Skeletal muscle tissue (tissue), 4 donors: ENCODE measurements around the gene CREBBP. TPM values are rescaled to one million over a fixed set of nuclear protein-coding genes. Genes with fewer than 3 reads are reported as not detected.

Experiments used
- H3K27ac ChIP-seq: one replicate; pipeline ENCODE4 v1.7.0; 2013; ENCODE audit warnings: mild to moderate bottlenecking, low read depth, low read length, inconsistent platforms
- H3K27me3 ChIP-seq, 3 donors: one replicate each; pipeline ENCODE4 v1.7.0; 2013; ENCODE audit warnings: low read length in 3 of 3; ENCODE audit not compliant: control insufficient read depth in 3 of 3, insufficient read depth in 3 of 3
- H3K36me3 ChIP-seq, 3 donors: one replicate each; pipeline ENCODE4 v1.7.0; 2013; ENCODE audit warnings: low read length in 3 of 3; ENCODE audit not compliant: control insufficient read depth in 3 of 3, insufficient read depth in 3 of 3
- H3K4me1 ChIP-seq, 3 donors: one replicate each; pipeline ENCODE4 v1.7.0; 2013; ENCODE audit warnings: low read length in 3 of 3, mild to moderate bottlenecking in 3 of 3; ENCODE audit not compliant: control insufficient read depth in 3 of 3, insufficient read depth in 3 of 3
- H3K4me3 ChIP-seq, 3 donors: one replicate each; pipeline ENCODE4 v1.7.0; 2013; ENCODE audit warnings: low read length in 3 of 3
- H3K9ac ChIP-seq, 3 donors: one replicate each; pipeline ENCODE4 v1.7.0; 2013; ENCODE audit warnings: low read length in 3 of 3, mild to moderate bottlenecking in 3 of 3, moderate library complexity in 2 of 3, low read depth in 1 of 3
- H3K9me3 ChIP-seq, 3 donors: one replicate each; pipeline ENCODE4 v1.7.0; 2013; ENCODE audit warnings: low read length in 3 of 3; ENCODE audit not compliant: control insufficient read depth in 3 of 3
- total RNA-seq: library from RNA; depleted of rRNA; stranded (reverse); fragments of >200 nt; gene quantifications from one replicate; pipeline ENCODE4 v1.2.3, GENCODE V29; 2014
- donor health status: Osteomylitis.

Gene CREBBP
- total RNA-seq, 1 donor from 2014 or later = 49.6 TPM

DNA sequence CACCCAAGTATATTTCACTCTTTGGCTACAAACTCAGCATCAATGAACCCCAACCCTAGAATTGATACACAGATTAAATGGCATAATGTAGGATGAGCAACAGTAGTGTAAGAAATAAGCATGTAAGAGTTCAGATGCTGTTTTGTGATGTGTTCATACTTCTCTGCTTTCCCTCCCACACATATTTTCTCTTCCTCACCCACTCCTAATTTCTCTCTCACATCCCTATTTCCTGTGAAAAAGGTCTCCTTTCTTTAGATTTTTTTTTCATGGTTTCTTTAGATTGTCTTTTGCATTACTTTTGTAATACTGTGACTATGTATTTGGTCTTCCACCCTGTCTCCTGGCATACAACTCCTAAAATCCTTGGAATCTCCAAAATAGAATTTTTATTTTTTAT, 21.7 kb downstream of the CREBBP start:
- Histone ChIP-seq H3K36me3 (no peaks in the 10 kb centered on the region), H3K27me3 (no peaks in the 10 kb centered on the region), H3K9me3 (no peaks in the 10 kb centered on the region), H3K27ac (no peak overlapping the region), H3K9ac (no peak overlapping the region), H3K4me3 (no peak overlapping the region), H3K4me1 (peaks cover 63 to 75% (median 64%) of the 10 kb centered on the region in 3 donors)

DNA sequence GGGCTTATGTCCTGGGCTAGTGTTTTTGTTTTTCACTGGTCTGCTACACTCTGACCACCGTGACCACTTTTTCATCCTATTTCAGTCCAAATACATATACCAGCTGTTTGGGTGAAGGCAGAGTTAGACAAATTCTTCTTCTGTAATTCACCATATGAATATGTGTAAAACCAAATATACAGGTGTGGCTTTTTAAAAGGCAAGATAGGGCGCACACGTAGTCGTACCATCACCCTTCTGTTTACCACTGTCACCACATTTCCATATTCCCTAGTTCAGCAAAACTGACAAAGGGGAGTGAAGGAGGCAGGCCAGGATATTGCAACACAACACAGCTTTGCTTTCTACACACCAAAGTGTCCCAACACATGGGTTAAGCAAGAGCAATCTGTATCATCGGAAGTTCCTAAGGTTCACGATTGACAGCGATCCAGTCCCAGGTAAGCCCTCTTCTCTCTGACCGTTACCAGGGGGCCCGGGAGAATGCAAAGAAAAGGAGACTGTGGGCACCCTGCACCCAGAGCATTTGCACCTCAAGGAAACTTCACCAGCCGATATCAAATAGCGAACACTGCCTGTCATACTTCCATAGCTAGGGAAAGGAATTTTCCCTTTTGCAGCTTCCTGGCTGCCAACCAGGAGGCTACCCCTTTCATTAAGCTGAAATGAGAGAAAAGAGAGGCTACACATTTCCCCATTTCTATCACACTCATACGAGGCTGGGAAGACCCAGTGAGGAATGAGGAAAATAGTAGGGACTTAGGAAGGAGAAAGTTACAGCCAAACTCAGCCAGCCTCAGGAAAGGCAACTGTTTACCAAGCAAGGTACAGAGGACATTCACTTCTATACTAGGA, 23.1 kb downstream of the CREBBP start:
- H3K27ac ChIP-seq = peak overlapping the region; percentile 20
- H3K36me3 ChIP-seq = no peaks in the 10 kb centered on the region
- no peaks in the 10 kb centered on the region for H3K9me3 ChIP-seq
- peaks cover 54 to 64% (median 59%) of the 10 kb centered on the region in 3 donors for H3K4me1 ChIP-seq
- peak overlapping the region in 2 of 3 donors; percentile 35 to 52 for H3K9ac ChIP-seq
- H3K27me3 ChIP-seq = no peaks in the 10 kb centered on the region
- peak overlapping the region in 2 of 3 donors; percentile 3 to 29 for H3K4me3 ChIP-seq

DNA sequence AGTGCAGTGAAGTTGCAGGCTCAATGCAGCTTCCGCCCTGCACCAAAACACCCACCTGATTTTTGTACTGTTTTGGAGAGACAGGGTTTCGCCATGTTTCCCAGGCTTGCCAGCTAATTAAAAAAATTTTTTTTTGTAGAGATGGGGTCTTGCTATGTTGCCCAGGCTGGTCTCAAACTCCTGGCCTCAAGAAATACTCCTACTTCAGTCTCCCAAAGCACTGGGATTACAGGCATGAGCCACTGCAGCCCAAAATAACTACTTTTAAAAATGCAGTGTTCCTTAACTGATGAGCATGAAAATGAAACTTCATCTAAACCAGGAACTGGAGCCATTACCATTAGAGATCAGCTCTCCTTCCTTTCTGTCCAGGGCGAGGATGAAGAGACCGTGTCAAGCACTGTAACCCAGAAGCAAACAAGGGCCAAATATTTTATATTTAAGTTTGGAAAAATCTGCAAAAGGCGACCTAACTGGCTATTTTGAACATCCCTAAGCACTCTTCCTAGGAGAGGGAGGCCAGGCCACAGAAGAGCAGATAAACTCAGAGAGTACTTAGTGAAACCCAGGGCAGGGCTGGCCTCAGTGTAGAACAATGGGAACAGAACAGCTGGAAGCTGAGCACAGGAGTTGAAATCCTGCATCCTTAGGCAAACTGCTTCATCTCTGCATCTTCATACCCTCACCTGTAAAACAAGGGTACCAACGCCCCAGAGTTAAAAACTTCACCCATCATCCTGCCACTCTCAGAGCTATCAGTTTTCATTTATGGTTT, 24.0 kb downstream of the CREBBP start:
- H3K27ac ChIP-seq = peak overlapping the region; percentile 11

DNA sequence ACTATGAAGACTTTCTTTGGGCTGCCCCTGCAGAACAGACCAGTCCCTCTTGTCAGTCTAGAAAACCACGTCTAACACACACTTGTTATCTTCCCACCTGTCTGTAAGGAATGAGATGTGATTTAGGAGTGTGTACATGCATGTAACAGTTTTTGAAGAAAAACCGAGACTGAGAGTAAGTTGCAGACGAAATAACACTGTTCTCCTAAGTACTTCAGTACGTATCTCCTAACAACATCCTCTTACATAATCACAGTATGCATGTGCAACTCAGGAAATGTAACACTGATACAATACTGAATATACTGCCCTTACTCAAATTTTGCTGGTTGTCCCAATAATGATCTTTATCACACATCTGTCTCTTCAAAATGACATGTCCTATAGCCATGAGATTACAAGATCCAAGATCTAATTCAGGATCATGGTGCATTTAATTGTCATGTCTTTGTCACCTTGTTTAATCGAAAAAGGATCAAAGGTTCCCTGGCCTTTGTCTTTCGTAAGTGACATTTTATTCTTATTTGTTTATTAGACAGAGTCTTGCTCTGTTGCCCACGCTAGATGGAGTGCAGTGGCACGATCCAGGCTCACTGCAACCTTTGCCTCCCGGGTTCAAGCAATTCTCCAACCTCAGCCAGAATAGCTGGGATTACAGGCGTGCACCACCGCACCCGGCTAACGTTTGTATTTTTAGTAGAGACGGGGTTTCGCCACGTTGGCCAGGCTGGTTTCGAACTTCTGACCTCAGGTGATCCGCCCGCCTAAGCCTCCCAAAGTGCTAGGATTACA, 25.6 kb downstream of the CREBBP start:
- H3K9ac ChIP-seq = no peak overlapping the region
- no peaks in the 10 kb centered on the region for H3K27me3 ChIP-seq
- H3K36me3 ChIP-seq = peaks cover 7 to 9% (median 8%) of the 10 kb centered on the region in 3 donors
- H3K4me1 ChIP-seq = peaks cover 37 to 53% (median 48%) of the 10 kb centered on the region in 3 donors
- H3K9me3 ChIP-seq = no peaks in the 10 kb centered on the region
- H3K27ac ChIP-seq = no peak overlapping the region
- no peak overlapping the region for H3K4me3 ChIP-seq

More for the DNA sequence above, 24.0 kb downstream of the CREBBP start:
- H3K4me3 ChIP-seq = peak overlapping the region in 1 of 3 donors; percentile 45
- H3K9ac ChIP-seq = no peak overlapping the region
- peaks cover 47 to 56% (median 52%) of the 10 kb centered on the region in 3 donors for H3K4me1 ChIP-seq
- no peaks in the 10 kb centered on the region for H3K36me3 ChIP-seq
- H3K27me3 ChIP-seq = no peaks in the 10 kb centered on the region
- no peaks in the 10 kb centered on the region for H3K9me3 ChIP-seq

DNA sequence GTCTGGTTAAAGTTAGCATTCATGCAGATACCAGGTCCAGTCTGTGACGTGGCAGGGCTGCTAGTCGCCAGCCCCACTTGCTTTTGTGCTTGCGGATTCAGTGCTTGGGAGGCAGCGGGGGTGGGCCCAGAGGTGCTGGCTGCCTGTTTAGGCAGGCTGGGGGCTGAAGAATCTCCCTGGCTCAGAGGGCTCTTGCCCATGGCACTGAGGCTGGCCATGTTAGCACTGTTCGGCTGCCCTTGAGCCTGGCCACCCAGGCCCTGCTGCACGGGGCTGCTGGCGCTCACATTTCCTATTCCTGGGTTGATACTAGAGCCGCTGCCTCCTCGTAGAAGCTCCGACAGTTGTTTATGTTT, 30.0 kb downstream of the CREBBP start:
- H3K27ac ChIP-seq = no peak overlapping the region
- peaks cover 18 to 37% (median 20%) of the 10 kb centered on the region in 3 donors for H3K4me1 ChIP-seq
- no peak overlapping the region for H3K4me3 ChIP-seq
- no peak overlapping the region for H3K9ac ChIP-seq
- H3K27me3 ChIP-seq = no peaks in the 10 kb centered on the region
- H3K9me3 ChIP-seq = no peaks in the 10 kb centered on the region
- H3K36me3 ChIP-seq = peaks cover 14 to 24% (median 21%) of the 10 kb centered on the region in 3 donors

DNA sequence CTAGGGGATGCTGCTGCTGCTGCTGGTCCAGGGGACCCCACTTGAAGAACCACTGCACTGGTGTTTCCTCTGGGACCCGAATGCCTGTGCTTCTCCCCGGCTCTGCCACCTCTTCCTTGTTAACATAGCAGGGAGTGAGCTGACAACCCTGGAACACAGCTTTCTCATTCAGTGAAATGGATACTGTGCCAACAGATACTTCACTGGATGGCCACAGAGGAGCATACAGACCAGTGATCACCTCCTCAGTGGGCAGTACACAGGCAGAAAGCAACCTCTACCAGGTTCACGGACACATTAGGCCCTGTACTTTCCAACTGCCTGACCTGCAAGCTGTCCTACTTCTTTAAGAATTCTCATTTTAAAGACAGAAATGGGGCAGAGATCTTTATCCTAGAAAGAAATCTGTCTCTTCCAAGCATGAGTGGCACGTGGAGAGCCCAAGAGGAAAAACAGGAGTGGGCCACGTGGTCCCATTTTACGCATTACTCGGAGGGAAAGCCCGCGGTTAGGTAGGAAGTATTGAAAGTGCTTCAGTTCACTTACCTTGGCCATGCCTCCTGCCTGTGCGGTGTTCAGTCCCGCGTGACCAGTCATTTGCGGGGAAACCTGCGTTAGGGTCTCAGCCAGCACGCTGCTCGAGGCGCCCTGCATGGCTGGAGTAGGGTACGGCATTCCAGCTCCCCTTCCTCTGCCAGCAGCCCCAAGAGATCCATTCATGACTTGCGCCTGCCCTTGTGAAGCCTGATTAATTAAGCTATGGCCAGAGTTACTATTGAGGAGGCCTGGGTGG, 30.6 kb downstream of the CREBBP start:
- Histone ChIP-seq H3K27ac (no peak overlapping the region), H3K9ac (no peak overlapping the region), H3K36me3 (peaks cover 14 to 24% (median 21%) of the 10 kb centered on the region in 3 donors), H3K9me3 (no peaks in the 10 kb centered on the region), H3K27me3 (no peaks in the 10 kb centered on the region), H3K4me3 (no peak overlapping the region), H3K4me1 (peaks cover 13 to 31% (median 14%) of the 10 kb centered on the region in 3 donors)

DNA sequence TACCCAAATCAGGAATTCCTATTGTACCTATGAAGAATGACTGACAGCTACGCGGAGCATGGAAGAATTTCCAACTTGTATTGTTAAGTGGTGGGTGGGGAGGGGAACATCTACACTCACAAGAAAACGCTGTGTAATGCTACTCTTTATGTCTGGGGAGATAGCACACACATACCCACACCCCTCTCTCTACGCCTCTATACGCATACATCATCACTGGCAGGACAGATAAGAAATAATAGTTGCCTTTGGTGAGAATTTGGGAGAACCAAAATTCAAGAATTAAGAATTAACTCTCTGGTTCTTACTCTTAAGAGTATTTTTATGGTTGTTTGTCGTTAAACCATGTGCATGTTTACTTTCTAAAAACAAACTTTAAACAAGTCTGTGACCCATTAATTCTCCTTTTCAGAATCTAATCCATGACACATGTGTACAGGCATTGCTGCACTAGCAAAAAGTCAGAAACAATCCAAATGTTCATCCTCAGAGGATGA, 33.9 kb downstream of the CREBBP start:
- Histone ChIP-seq H3K9me3 (no peaks in the 10 kb centered on the region), H3K27ac (no peak overlapping the region), H3K9ac (no peak overlapping the region), H3K4me3 (no peak overlapping the region), H3K4me1 (peaks cover 0 to 13% (median 6%) of the 10 kb centered on the region in 3 donors), H3K36me3 (peaks cover 14 to 24% (median 21%) of the 10 kb centered on the region in 3 donors), H3K27me3 (no peaks in the 10 kb centered on the region)

DNA sequence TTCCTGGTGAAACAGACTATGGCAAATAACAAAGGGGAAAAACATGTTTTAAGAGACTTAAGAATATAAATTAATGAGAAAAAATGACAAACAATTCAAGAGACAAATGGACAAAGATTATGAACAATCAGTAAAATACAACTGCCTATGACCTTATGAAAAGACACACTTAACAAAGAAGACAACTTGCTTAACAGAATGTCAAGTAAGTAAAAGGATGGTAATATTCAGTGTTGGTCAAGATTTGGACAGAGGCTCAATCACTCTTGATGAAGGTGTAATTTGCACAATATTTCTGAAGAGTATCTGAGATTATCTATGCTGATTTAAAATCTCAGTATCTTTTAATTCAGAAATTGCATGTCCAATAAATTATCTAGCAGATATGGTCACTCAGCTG, 34.4 kb downstream of the CREBBP start:
- Histone ChIP-seq H3K36me3 (peaks cover 14 to 24% (median 21%) of the 10 kb centered on the region in 3 donors), H3K9me3 (no peaks in the 10 kb centered on the region), H3K27ac (no peak overlapping the region), H3K9ac (no peak overlapping the region), H3K27me3 (no peaks in the 10 kb centered on the region), H3K4me3 (no peak overlapping the region), H3K4me1 (peaks cover 0 to 13% (median 11%) of the 10 kb centered on the region in 3 donors)

DNA sequence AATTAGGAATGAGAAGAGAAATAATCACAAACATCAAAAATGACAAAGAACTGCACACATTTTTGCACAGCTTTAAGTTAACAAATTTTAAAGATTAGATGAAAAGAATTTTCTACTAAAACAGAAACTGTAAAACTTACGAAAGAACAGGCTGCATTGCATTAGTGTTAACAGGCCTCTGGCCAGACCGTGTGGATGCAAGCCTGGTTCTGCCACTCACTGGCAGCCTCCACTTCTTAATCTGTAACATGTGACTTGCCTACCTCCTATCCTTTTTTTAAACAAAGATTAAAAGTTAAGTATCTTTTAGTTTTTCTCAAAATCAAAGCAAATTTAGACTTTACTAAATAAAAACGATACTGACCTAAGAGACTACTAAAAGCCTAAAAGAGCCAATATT, 37.5 kb downstream of the CREBBP start:
- peaks cover 0 to 18% (median 3%) of the 10 kb centered on the region in 3 donors for H3K4me1 ChIP-seq
- H3K4me3 ChIP-seq = no peak overlapping the region
- H3K27ac ChIP-seq = no peak overlapping the region
- no peaks in the 10 kb centered on the region for H3K27me3 ChIP-seq
- H3K36me3 ChIP-seq = peaks cover 0 to 6% (median 6%) of the 10 kb centered on the region in 3 donors
- no peaks in the 10 kb centered on the region for H3K9me3 ChIP-seq
- no peak overlapping the region for H3K9ac ChIP-seq
